Suprapubic skin (tissue), 4 donors: ENCODE results near the gene MYH15. TPM values are rescaled to one million over a fixed set of nuclear protein-coding genes. Genes with fewer than 3 reads are reported as not detected.
A peak's percentile ranks its signal among the peaks of the same experiment; 100 is the strongest.

ENCODE experiments used
- DNase-seq, 2 donors: peaks; one replicate each; pipeline ENCODE4 v3.0.0-alpha.2; 2019; ENCODE audit warnings: low spot score in 2 of 2
- H3K27ac ChIP-seq: fragments of 200-600 bp; sonication (generic); one replicate; pipeline ENCODE4 v1.5.1; 2019
- H3K27me3 ChIP-seq: fragments of 200-600 bp; sonication (generic); one replicate; pipeline ENCODE4 v1.5.1; 2019
- H3K36me3 ChIP-seq: fragments of 200-600 bp; sonication (generic); one replicate; pipeline ENCODE4 v1.5.1; 2019
- H3K4me1 ChIP-seq: fragments of 200-600 bp; sonication (generic); one replicate; pipeline ENCODE4 v1.5.1; 2019
- H3K4me3 ChIP-seq: fragments of 200-600 bp; sonication (generic); one replicate; pipeline ENCODE4 v1.5.1; 2019; ENCODE audit warnings: mild to moderate bottlenecking
- H3K9me3 ChIP-seq: fragments of 200-600 bp; sonication (generic); one replicate; pipeline ENCODE4 v1.5.1; 2019
- EP300 ChIP-seq: sonication (generic); formaldehyde crosslinking; IDR thresholded peaks from one replicate; pipeline ENCODE4 v1.6.1; 2017; ENCODE audit warnings: antibody characterized with exemption
- POLR2A ChIP-seq, 2 donors: fragments of 450-650 bp; IDR thresholded peaks; one replicate each; pipeline ENCODE4 v1.6.1; 2017; ENCODE audit warnings: antibody characterized with exemption in 2 of 2, mild to moderate bottlenecking in 2 of 2, moderate library complexity in 2 of 2
- POLR2AphosphoS5 ChIP-seq, 3 donors: sonication (generic); formaldehyde crosslinking; IDR thresholded peaks; one replicate each; pipeline ENCODE4 v1.6.1; 2017; ENCODE audit warnings: antibody characterized with exemption in 3 of 3
- WGBS: methylation state at CpG from one replicate; pipeline ENCODE4 v1.1.5; 2018; 5-methylcytosine and 5-hydroxymethylcytosine counted together
- total RNA-seq, 4 donors: library from RNA; depleted of rRNA; stranded (reverse); fragments of >200 nt; gene quantifications; one replicate each; pipeline ENCODE4 v1.1.0, GENCODE V29; 2016
- TF ChIP-seq, protein P1 (sequence below), 2 donors: fragments of 200-600 bp in 1 of 2; fragments of 450-650 bp in 1 of 2; sonication (generic) in 1 of 2; IDR thresholded peaks; one replicate each; pipeline ENCODE4 v1.5.1; 2016 to 2019; ENCODE audit warnings: antibody characterized with exemption in 2 of 2, mild to moderate bottlenecking in 1 of 2, moderate library complexity in 1 of 2

MYH15 gene
- total RNA-seq, 4 donors from 2014 or later, result 0.17 to 0.31 (median 0.30) TPM; not detected in 1

DNA sequence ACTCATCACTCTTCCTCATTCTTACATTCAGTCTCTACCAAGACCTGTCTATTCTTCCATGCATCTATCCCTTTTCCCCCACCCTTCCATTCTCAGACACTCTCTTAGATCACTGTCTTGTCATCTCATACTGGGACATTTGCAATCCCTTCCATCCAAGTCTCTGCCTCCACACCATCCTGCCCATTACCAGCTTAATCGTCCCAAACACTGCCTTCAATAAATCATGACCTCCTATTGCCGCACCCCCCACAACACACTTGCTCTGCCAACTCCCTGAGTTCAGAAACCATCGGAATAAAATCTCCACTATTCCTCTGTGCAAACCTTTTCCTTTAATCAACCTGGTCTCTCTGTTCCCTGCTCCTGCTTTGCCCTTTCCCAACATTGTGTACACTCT is 18.9 kb downstream of the MYH15 start:
- Histone ChIP-seq H3K4me1 (peaks cover 4% of the 10 kb centered on the region), H3K4me3 (no peak overlapping the region), H3K36me3 (no peaks in the 10 kb centered on the region), H3K9me3 (no peaks in the 10 kb centered on the region), H3K27me3 (no peaks in the 10 kb centered on the region), H3K27ac (no peak overlapping the region)
- no peak for DNase-seq
- WGBS, result 83% methylated on average over 3 of the region's 3 CpGs
- TF ChIP-seq POLR2A (IDR thresholded peaks at IDR 0.05) (no peak), EP300 (no peak), POLR2AphosphoS5 (IDR thresholded peaks at IDR 0.05) (no peak)
- TF ChIP-seq, protein P1, sequence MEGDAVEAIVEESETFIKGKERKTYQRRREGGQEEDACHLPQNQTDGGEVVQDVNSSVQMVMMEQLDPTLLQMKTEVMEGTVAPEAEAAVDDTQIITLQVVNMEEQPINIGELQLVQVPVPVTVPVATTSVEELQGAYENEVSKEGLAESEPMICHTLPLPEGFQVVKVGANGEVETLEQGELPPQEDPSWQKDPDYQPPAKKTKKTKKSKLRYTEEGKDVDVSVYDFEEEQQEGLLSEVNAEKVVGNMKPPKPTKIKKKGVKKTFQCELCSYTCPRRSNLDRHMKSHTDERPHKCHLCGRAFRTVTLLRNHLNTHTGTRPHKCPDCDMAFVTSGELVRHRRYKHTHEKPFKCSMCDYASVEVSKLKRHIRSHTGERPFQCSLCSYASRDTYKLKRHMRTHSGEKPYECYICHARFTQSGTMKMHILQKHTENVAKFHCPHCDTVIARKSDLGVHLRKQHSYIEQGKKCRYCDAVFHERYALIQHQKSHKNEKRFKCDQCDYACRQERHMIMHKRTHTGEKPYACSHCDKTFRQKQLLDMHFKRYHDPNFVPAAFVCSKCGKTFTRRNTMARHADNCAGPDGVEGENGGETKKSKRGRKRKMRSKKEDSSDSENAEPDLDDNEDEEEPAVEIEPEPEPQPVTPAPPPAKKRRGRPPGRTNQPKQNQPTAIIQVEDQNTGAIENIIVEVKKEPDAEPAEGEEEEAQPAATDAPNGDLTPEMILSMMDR (IDR thresholded peaks at IDR 0.05), result no peak

GRCh38 chr3:108489776-108490175 is 20.6 kb downstream of the MYH15 start:
- TF ChIP-seq POLR2AphosphoS5 (IDR thresholded peaks at IDR 0.05), result no peak
- TF ChIP-seq EP300, result no peak
- TF ChIP-seq, protein P1 (IDR thresholded peaks at IDR 0.05), result peak; percentile 45 to 58
- TF ChIP-seq POLR2A (IDR thresholded peaks at IDR 0.05), result no peak
- no peak for DNase-seq
- WGBS, result 17% methylated on average over 2 of the region's 2 CpGs
- no peaks in the 10 kb centered on the region for H3K27me3 ChIP-seq
- no peaks in the 10 kb centered on the region for H3K36me3 ChIP-seq
- no peak overlapping the region for H3K27ac ChIP-seq
- no peak overlapping the region for H3K4me3 ChIP-seq
- H3K4me1 ChIP-seq, result peaks cover 7% of the 10 kb centered on the region
- H3K9me3 ChIP-seq, result no peaks in the 10 kb centered on the region

- DNase-seq, result no peak
- Histone ChIP-seq H3K27ac (no peak overlapping the region), H3K27me3 (no peaks in the 10 kb centered on the region), H3K36me3 (no peaks in the 10 kb centered on the region), H3K9me3 (no peaks in the 10 kb centered on the region), H3K4me1 (peaks cover 7% of the 10 kb centered on the region), H3K4me3 (no peak overlapping the region)
- TF ChIP-seq, protein P1 (IDR thresholded peaks at IDR 0.05), result no peak
- TF ChIP-seq POLR2AphosphoS5 (IDR thresholded peaks at IDR 0.05) (no peak), POLR2A (IDR thresholded peaks at IDR 0.05) (no peak), EP300 (no peak)
- 69% methylated on average over 1 of the region's 1 CpG for WGBS
These were observed 21.8 kb downstream of the MYH15 start for GRCh38 chr3:108488631-108489030.

GRCh38 chr3:108487439-108487838 is 23.0 kb downstream of the MYH15 start:
- no peak for DNase-seq
- H3K4me1 ChIP-seq, result peaks cover 7% of the 10 kb centered on the region
- 43% methylated on average over 2 of the region's 2 CpGs for WGBS
- no peaks in the 10 kb centered on the region for H3K36me3 ChIP-seq
- H3K4me3 ChIP-seq, result no peak overlapping the region
- TF ChIP-seq POLR2AphosphoS5 (IDR thresholded peaks at IDR 0.05) (no peak), POLR2A (IDR thresholded peaks at IDR 0.05) (no peak), EP300 (no peak)
- TF ChIP-seq, protein P1 (IDR thresholded peaks at IDR 0.05), result no peak
- H3K9me3 ChIP-seq, result no peaks in the 10 kb centered on the region
- no peaks in the 10 kb centered on the region for H3K27me3 ChIP-seq
- H3K27ac ChIP-seq, result no peak overlapping the region

GRCh38 chr3:108486941-108487340 is 23.5 kb downstream of the MYH15 start:
- peaks cover 7% of the 10 kb centered on the region for H3K4me1 ChIP-seq
- WGBS, result 21% methylated on average over 6 of the region's 6 CpGs

More at GRCh38 chr3:108486941-108487340, 23.5 kb downstream of the MYH15 start:
- Histone ChIP-seq H3K36me3 (no peaks in the 10 kb centered on the region), H3K27ac (no peak overlapping the region), H3K4me3 (no peak overlapping the region), H3K27me3 (no peaks in the 10 kb centered on the region), H3K9me3 (no peaks in the 10 kb centered on the region)
- TF ChIP-seq, protein P1 (IDR thresholded peaks at IDR 0.05), result no peak
- TF ChIP-seq POLR2A (IDR thresholded peaks at IDR 0.05), result no peak
- TF ChIP-seq EP300, result no peak
- TF ChIP-seq POLR2AphosphoS5 (IDR thresholded peaks at IDR 0.05), result no peak
- DNase-seq, result no peak
